Measurements from ENCODE around the gene C14orf39.

Gene C14orf39

GRCh38 chr14:60512126-60512525, 26.3 kb upstream of the C14orf39 start:
- DNase-seq (ENCODE audit: low read depth) = no peak
- H3K4me3 ChIP-seq (ENCODE audit: low read length) = no peak overlapping the region
- TF ChIP-seq CTCF (IDR thresholded peaks at IDR 0.05; ENCODE audit: insufficient read depth, low read depth, low read length, missing control alignments) = no peak

GRCh38 chr14:60510951-60511599, 25.2 kb upstream of the C14orf39 start:
- H3K4me3 ChIP-seq (ENCODE audit: low read length) = no peak overlapping the region
- no peak for DNase-seq (ENCODE audit: low read depth)
- no peak for TF ChIP-seq CTCF (IDR thresholded peaks at IDR 0.05; ENCODE audit: insufficient read depth, low read depth, low read length, missing control alignments)

GRCh38 chr14:60510254-60510950, 24.5 kb upstream of the C14orf39 start:
- no peak for DNase-seq (ENCODE audit: low read depth)
- no peak for TF ChIP-seq CTCF (IDR thresholded peaks at IDR 0.05; ENCODE audit: insufficient read depth, low read depth, low read length, missing control alignments)
- no peak overlapping the region for H3K4me3 ChIP-seq (ENCODE audit: low read length)

DNA sequence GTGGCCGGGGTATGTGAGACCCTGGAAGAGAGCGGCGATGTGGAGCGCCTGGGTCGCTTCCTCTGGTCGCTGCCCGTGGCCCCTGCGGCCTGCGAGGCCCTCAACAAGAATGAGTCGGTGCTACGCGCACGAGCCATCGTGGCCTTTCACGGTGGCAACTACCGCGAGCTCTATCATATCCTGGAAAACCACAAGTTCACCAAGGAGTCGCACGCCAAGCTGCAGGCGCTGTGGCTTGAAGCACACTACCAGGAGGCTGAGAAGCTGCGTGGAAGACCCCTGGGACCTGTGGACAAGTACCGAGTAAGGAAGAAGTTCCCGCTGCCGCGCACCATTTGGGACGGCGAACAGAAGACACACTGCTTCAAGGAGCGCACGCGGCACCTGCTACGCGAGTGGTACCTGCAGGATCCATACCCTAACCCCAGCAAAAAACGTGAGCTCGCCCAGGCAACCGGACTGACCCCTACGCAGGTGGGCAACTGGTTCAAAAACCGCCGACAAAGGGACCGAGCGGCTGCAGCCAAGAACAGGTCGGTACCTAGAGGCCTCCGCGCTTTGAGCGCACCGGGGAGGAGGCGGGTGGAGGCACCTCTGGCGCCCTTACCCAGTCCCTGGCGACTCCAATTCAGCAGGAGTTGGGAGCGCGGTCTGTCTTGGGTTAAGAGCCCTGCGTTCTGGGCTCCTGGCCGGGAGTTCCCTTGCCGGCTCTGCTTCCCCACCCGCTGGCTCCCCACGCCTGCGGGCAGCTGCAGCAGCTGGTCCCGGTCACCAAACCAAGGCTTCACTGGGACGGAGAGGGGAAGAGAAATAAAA, 23.8 kb upstream of the C14orf39 start:
- DNase-seq (ENCODE audit: low read depth) = no peak
- no peak for TF ChIP-seq CTCF (IDR thresholded peaks at IDR 0.05; ENCODE audit: insufficient read depth, low read depth, low read length, missing control alignments)
- H3K4me3 ChIP-seq (ENCODE audit: low read length) = no peak overlapping the region

DNA sequence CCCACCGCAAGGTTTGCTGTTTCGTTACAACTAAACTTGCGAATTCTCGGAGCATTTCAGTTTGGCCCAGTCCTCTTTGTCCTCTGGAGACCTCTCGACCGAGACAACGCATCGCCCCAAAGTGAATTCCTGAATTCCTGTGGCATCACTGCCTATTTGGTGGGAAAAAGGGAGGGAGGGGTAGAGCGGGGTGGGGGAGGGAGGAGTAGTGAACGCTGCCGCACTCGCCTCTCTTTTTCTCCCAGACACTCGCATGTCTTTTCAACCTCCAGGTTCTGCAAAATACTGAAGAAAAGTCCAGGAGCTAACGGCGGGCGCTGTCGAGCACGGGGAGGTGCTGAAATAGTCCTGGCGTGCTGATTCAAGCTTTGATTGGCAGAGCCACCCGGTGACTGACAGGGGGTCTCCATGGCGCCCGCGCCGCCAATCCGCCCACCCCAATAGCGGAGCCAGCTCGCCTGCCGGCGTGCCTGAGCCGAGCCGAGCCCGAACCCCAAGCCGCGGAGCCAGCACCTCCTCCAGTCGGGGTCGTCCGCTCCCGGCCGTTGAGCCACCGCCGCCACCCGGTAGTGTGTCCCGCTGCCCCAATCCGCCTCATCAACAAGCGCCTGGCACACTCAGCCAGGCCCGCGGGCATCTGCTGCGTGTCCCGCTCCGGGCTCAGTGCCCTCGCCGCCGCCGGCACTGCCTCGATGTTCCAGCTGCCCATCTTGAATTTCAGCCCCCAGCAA, 23.0 kb upstream of the C14orf39 start, which contains the start of gene SIX6:
SIX6 (plus strand) TSS at position 440 of the 731 bp plus-strand sequence; CDS start at position 693, 253 bp downstream.
- no peak for TF ChIP-seq CTCF (IDR thresholded peaks at IDR 0.05; ENCODE audit: insufficient read depth, low read depth, low read length, missing control alignments)
- DNase-seq (ENCODE audit: low read depth) = peak; percentile 38
- H3K4me3 ChIP-seq (ENCODE audit: low read length) = no peak within 1 kb of the TSS

DNA sequence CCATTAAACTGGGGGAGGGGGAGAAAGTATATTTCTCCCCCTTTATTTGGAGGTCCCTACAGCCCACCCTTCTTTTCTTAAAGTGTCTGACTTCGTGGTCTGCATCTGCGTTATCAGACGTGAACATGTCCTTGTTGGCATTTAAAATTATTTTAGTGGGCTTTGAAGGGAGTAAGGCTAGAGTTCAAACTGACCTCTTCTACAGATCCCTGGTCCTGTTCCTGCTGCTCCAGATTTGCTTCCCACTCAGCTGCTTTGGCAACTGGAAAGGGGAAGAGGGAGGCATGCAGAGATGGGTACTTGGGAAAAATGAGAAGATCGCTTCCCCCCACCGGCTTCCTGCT, 22.5 kb upstream of the C14orf39 start:
- no peak overlapping the region for H3K4me3 ChIP-seq (ENCODE audit: low read length)
- DNase-seq (ENCODE audit: low read depth) = no peak
- TF ChIP-seq CTCF (IDR thresholded peaks at IDR 0.05; ENCODE audit: insufficient read depth, low read depth, low read length, missing control alignments) = no peak

Measured in epithelial cell of esophagus (primary cell).